Nucleus accumbens (tissue), 56 donors: ENCODE results near the gene INTS1.
A peak's percentile ranks its signal among the peaks of the same experiment; 100 is the strongest.

Source experiments
- DNase-seq, 56 donors: peaks; one replicate each; lab custom pipeline; 2025; lab: John Stamatoyannopoulos, UW

Gene INTS1

GRCh38 chr7:1470901-1471300, 33.3 kb downstream of the INTS1 start:
- no peak for DNase-seq

DNA sequence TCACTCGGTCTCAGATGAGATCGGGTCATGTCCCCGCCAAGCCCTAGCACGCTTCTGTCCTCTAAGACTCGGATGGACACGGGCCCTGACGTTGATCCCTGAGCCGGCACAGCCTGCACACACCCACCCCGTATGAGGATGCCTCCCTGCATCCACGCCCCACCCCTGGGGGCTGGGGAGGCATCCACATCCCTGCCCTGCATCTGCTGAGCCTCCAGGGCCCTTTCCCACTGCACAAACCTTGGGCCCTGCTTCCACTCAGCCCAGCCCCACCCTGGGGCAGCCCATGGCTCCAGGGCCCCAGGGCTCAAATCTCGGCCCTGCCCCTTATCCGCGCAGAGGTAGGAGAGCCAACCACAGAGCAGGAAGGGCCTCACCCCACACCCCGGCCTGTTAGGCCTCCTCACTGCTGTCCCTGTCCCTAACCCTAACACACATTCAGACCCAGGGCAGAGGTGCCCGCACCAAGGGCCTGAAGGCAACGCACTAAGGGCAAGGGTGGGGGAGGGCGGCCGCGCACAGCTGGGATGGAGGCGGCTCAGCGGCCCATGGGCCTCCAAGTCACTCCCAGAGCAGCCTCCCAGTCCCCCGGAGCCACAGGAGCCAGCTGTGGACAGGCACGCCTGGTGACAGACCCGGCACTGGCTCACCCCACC, 35.4 kb downstream of the INTS1 start:
- DNase-seq, result no peak

DNA sequence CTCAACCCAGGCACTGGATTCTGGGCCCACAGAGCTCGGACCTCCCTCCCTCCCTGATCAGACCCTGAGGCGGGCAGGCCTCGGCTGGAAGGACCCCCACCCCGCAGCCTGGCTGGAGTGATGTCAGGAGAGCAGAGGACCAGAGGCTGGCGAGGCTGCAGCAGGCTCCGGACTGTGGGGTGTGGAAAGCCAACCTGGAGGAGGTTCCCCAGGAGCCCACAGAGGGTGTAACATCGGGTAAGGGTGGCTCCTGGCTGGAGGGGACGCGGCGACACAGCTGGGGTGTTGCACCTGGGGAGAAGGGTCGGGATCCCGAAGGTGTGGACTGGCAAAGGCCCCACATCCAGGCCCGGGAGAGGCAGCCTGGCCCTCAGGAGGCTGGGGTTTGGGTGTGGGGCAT, 36.0 kb downstream of the INTS1 start:
- no peak for DNase-seq

DNA sequence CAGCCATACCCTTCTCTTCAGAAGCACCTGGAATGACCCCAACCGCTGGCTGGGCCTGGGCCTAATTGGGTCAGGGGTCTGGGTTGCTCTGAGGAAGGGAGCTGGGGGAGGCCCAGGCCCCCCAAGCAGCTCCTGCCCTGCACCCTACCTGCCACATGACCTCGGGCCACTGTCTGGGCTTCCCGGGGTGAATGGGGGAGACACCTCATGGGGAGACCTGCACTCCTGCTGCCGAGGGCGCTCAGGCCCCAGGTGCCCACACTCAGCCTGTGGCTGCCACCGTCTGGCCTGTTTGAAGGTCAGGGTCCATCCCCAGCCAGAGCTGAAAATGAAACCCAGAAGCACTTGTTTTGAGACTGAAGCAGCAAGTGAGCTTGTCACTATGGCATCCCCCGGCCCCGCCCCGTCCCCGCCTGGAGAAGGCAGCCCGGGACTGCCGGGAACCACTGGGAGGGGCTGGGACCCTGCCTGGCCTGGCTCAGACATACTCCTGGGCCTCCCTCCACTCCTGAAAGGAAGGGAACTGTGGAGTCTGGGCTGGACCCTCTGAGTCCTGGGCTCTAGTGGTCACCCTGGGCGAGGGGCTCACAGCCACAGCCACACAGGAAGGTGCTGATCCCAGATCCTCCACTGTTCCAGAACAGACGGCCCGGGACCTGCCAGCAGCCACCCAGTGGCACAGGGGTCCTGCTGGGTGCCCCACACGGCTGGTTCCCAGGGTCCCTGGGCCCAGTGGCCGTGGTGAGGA, 37.5 kb downstream of the INTS1 start:
- DNase-seq, result peak in 13 of 56 donors; percentile 7 to 73 (median 25)

DNA sequence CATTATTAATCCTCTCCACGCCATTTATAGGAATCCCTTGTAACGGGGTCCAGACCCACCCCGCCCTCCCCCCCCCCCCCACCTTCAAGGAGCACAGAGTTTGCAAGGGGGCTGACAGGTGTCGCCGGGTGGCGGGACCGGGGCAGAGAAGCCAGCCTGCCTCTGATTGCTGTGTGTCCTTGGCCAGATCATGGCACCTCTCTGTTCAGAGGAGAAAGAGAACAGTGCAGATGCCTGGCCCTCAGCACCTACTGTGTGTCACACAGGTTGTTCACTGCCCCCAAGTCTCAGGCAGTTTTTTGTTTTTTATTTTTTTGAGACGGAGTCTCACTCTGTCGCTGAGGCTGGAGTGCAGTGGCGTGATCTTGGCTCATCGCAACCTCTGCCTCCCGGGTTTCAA, 39.5 kb downstream of the INTS1 start:
- no peak for DNase-seq

DNA sequence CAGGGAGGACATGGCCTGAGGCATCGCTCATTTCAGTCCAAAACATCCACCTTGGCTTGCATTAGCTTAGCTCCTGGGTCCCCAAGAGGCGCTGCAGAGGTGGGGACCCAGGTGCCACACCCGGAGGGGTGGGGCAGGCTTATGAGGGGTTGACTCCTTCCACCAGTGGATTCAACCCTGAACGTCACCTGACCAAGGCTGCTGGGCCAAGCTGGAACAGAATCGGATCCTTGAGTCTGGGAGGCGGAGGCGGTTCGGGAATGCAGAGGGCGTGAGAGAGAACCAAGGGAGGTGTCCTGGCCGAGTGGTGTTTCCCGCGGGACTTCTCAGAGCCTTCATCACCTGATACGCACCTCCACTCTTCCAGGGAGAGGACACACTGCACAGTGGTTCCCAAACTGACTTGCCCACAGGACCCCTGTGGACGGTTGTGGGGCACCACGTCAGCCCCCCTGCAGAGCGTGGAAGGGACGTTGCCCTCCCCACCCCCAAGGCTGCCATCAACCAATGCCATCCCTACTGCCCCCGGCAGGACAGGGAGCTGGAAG, 40.4 kb downstream of the INTS1 start:
- DNase-seq, result no peak

DNA sequence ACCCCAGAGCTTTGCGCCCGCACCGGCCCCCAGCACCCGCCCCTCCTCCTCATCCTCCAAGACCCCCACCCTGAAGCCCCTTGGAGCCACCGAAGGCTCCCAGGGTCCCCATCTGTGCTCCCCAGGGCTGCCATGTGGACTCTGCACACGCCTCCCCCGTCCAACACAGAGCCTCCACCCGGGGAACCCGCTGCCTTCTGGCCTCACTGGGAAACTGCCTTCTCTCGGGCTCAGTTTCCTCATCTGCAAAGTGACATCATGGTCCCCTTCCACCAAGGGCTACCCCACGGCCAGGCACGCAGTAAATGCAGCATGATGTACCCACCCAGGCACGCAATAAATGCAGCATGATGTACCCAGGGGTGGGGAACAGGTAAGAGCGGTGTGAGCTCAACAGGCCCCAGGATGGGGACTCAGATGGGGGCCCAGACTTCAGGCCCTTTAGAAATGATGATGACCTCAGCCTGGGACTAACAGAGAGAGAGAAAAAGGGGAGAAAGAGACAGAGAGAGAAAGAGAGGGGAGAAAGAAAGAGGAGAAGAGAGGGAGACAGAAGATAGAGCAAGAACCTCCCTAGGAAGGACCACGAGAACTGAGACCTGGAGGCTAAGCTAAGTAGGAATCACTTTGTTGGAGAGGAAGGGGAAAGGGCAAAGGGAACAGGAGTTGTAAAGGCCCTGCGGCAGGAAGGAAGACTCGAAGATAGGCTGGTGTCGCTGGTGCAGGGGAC, 42.4 kb downstream of the INTS1 start:
- no peak for DNase-seq

DNA sequence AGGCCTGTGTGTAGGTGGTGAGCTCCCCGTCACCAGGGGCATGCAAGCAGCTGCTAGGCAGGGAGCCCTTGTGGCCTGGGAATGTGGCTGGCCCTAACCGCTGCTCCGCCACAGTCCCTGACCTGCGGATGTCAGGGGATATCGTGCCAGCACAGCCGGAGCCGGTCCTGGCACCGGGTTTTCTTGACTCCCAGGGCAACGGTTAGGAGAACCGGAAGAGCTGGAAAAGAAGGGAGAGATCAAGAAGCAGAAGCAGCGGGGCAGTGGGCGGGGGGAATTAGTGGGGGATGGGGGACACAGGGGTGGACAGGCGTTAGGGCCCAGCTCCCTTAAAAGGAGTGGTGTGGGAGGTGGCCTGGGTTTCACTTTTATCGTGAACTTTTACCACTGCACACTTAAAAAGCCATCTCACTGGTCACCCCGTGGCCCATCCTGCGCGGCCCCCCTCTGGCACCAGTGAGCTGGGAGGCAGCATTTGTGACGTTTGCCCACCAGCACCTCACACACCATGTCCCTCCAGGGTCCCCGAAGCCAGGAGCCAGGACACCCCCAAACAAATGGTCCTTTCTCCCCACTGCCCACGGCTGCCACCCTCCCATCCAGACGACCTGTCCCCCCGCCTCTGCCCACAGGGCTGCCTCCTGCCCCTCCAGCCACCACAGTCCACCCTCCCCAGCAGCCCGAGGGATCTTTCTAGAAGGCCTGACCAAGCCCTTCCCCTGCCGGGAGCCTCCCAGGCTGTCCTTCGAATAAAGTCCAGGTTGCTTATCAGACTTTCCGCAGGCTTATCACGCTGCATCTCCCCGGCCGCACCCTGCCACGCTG, 43.2 kb downstream of the INTS1 start:
- DNase-seq, result peak in 13 of 56 donors; percentile 8 to 43 (median 18)

- DNase-seq, result peak in 3 of 56 donors; percentile 16 to 40 (median 38)
Observed at GRCh38 chr7:1459920-1460820, 44.0 kb downstream of the INTS1 start.

DNA sequence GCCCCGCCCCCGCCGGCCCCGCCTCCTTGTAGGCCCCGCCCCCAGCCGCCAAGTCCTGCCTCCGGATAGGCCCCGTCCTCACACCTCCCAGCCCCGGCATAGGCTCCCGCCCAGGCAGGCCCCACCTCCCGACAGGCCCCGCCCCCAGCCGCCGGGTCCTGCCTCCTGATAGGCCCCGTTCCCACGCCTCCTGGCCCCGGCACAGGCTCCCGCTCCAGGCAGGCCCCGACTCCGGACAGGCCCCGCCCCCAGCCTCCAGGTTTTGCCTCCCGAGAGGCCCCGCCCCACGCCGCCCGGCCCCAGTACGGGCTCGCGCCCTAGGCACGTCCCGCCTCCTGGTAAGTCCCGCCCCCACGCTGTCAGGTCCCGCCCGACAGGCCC, 44.7 kb downstream of the INTS1 start:
- peak; percentile 84 to 100 (median 99) for DNase-seq

GRCh38 chr7:1458683-1459511, 45.3 kb downstream of the INTS1 start, which contains the start of gene MICALL2:
Gene MICALL2 (minus strand): TSS chr7:1459470. CDS start chr7:1459326, 144 bp downstream.
- peak in 15 of 56 donors; percentile 22 to 91 (median 50) for DNase-seq

GRCh38 chr7:1457949-1458682, 46.1 kb downstream of the INTS1 start:
- peak in 5 of 56 donors; percentile 6 to 48 (median 19) for DNase-seq

- no peak for DNase-seq
Observed at GRCh38 chr7:1457059-1457948, 46.9 kb downstream of the INTS1 start.

GRCh38 chr7:1455955-1456354, 48.2 kb downstream of the INTS1 start:
- DNase-seq, result no peak

GRCh38 chr7:1455241-1455939, 48.8 kb downstream of the INTS1 start:
- no peak for DNase-seq

DNA sequence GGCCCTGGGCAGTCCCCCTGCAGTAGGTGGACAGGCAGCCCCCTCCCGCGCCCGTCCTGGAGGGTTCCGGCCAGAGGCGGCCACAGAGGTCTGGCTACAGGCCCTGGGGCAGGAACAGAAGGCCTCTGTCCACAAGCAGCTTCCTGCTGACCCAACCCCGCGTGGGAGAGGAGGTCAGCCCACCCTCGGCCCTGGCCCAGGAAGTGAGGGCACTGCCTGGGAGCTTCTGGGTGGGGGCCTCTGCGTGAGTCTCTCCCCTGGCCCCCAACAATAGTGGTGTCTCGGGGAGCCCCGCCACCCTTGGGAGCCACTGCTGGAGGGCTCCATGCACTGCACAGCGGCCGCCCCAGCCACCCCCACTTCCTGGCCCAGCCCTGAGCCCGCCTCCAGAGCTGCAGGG, 49.6 kb downstream of the INTS1 start:
- DNase-seq, result peak in 36 of 56 donors; percentile 10 to 83 (median 33)
